RWPE2 (cell line): Measurements from ENCODE around the gene FCHSD2.

Experiments
- ATAC-seq: fragments of 200-7000 bp; cut with Tn5 transposase; 3 replicates; pipeline ENCODE4 v1.9.1; 2021; ENCODE audit warnings: low read depth
- DNase-seq: peaks from one replicate; pipeline ENCODE4 v3.0.0-alpha.2; 2020; ENCODE audit warnings: low spot score
- H3K27ac ChIP-seq: fragments of 450-650 bp; 2 replicates; pipeline ENCODE4 v1.5.1; 2017; ENCODE audit warnings: mild to moderate bottlenecking; ENCODE audit not compliant: poor library complexity, severe bottlenecking
- H3K27me3 ChIP-seq: fragments of 250-450 bp; sonication (Bioruptor Pico); 2 replicates; pipeline ENCODE4 v1.5.1; 2021; ENCODE audit warnings: mild to moderate bottlenecking, moderate library complexity; ENCODE audit not compliant: insufficient read depth, poor library complexity, severe bottlenecking
- H3K36me3 ChIP-seq: fragments of 250-450 bp; sonication (Bioruptor Pico); 2 replicates; pipeline ENCODE4 v1.5.1; 2020; ENCODE audit warnings: low read depth, mild to moderate bottlenecking, moderate library complexity
- H3K4me1 ChIP-seq: fragments of 250-450 bp; sonication (Bioruptor Pico); 2 replicates; pipeline ENCODE4 v1.5.1; 2021; ENCODE audit warnings: mild to moderate bottlenecking, moderate library complexity; ENCODE audit not compliant: insufficient read depth, poor library complexity, severe bottlenecking
- H3K4me3 ChIP-seq: fragments of 250-450 bp; sonication (Bioruptor Pico); 2 replicates; pipeline ENCODE4 v1.5.1; 2021; ENCODE audit warnings: mild to moderate bottlenecking, moderate library complexity; ENCODE audit not compliant: severe bottlenecking
- H3K9me3 ChIP-seq: fragments of 250-450 bp; sonication (Bioruptor Pico); 2 replicates; pipeline ENCODE4 v1.5.1; 2021; ENCODE audit warnings: mild to moderate bottlenecking, moderate library complexity; ENCODE audit not compliant: severe bottlenecking
- CTCF ChIP-seq: fragments of 450-650 bp; IDR thresholded peaks from one replicate; pipeline ENCODE4 v1.5.1; 2017; ENCODE audit warnings: mild to moderate bottlenecking, moderate library complexity; ENCODE audit not compliant: poor library complexity, severe bottlenecking

Gene FCHSD2

DNA sequence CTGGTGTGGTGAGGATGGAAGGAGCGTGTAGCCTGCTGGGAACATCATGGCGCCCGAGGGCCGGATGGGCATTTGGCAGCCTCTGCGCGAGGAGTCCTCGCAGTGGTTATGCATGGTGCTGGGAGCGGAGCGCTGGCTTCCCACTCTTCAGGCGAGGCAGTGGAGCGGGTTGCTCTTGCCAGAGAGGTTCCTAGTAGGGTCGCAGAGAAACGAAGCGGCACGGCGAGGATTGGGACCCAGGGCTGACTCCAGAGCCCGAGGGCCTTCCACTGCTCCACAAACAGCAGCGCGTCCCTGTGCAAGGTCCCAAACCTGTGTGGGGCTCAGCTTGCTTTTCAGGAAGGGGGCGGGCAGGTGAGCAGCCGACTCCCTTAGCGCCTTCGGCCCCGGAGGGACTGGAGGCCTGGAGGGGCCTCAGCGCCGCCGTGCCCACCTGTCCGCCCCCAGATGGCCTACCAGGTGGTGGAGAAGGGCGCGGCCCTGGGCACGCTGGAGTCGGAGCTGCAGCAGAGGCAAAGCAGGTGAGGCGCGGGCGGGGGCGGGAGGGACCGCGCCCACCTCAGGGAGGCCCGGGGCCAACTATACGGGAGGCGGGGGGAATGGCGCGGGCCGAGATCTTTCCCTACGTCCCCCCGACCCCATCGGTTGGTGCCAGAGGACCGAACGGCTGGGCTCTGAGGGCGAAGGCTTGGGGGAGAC is 320.7 kb downstream of the FCHSD2 start:
- Histone ChIP-seq H3K27ac (no peak overlapping the region), H3K27me3 (no peaks in the 10 kb centered on the region), H3K4me1 (peaks cover 6% of the 10 kb centered on the region), H3K9me3 (no peaks in the 10 kb centered on the region), H3K36me3 (peaks cover 7% of the 10 kb centered on the region), H3K4me3 (peak overlapping the region; percentile 21)
- no peak for TF ChIP-seq CTCF
- DNase-seq, result no peak
- peak; percentile 14 for ATAC-seq

- Histone ChIP-seq H3K27ac (no peak overlapping the region), H3K27me3 (no peaks in the 10 kb centered on the region), H3K4me3 (no peak overlapping the region), H3K36me3 (peaks cover 7% of the 10 kb centered on the region), H3K4me1 (peaks cover 9% of the 10 kb centered on the region), H3K9me3 (no peaks in the 10 kb centered on the region)
- TF ChIP-seq CTCF, result no peak
- DNase-seq (no peak), ATAC-seq (no peak)
Measured at GRCh38 chr11:72820439-72821139, 321.5 kb downstream of the FCHSD2 start.

GRCh38 chr11:72818971-72819370 is 323.1 kb downstream of the FCHSD2 start:
- H3K27me3 ChIP-seq, result no peaks in the 10 kb centered on the region
- no peak overlapping the region for H3K27ac ChIP-seq
- ATAC-seq, result no peak
- peaks cover 7% of the 10 kb centered on the region for H3K36me3 ChIP-seq
- no peak for DNase-seq
- H3K4me3 ChIP-seq, result no peak overlapping the region
- no peak for TF ChIP-seq CTCF
- H3K9me3 ChIP-seq, result no peaks in the 10 kb centered on the region
- H3K4me1 ChIP-seq, result peaks cover 10% of the 10 kb centered on the region

DNA sequence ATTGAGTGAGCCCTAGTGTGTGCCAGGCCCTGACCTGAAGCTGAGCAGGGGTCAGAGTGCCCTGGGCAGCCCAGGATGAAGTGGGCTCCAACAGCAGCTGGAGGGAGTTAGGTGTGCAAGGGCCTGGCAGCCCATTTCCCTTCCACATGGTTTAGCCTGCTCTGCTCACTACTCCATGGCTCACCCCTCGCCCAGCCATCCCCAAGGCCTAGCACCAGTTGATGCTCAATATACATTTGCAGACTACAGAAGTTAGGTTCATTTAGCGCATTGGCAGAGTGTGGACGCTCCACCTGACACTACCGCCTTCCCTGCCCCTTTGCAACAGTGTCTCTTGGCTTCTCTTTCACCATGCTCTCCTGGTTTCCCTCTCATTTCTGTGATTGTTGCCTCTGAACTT is 324.2 kb downstream of the FCHSD2 start:
- DNase-seq, result no peak
- no peaks in the 10 kb centered on the region for H3K27me3 ChIP-seq
- no peaks in the 10 kb centered on the region for H3K9me3 ChIP-seq
- no peak overlapping the region for H3K4me3 ChIP-seq
- H3K27ac ChIP-seq, result no peak overlapping the region
- peaks cover 10% of the 10 kb centered on the region for H3K4me1 ChIP-seq
- no peak for TF ChIP-seq CTCF
- H3K36me3 ChIP-seq, result peaks cover 7% of the 10 kb centered on the region
- no peak for ATAC-seq
